Mammary epithelial cell (primary cell): ENCODE measurements around the gene CTNNBIP1.

Experiments
- EZH2 ChIP-seq: IDR thresholded peaks from 2 replicates; pipeline ENCODE4 v1.6.1; 2012; ENCODE audit warnings: low read length, inconsistent platforms, borderline replicate concordance
- TF ChIP-seq, protein P1 (sequence below), 2 donors: IDR thresholded peaks in 1 of 2; conservative IDR thresholded peaks in 1 of 2; 2 replicates each; pipeline ENCODE4 v1.5.1; 2011 to 2012; ENCODE audit warnings: inconsistent platforms in 2 of 2, low read length in 2 of 2, mild to moderate bottlenecking in 2 of 2, control low read depth in 1 of 2, low read depth in 1 of 2; ENCODE audit not compliant: insufficient read depth in 1 of 2; ENCODE audit errors: extremely low read depth in 1 of 2

DNA sequence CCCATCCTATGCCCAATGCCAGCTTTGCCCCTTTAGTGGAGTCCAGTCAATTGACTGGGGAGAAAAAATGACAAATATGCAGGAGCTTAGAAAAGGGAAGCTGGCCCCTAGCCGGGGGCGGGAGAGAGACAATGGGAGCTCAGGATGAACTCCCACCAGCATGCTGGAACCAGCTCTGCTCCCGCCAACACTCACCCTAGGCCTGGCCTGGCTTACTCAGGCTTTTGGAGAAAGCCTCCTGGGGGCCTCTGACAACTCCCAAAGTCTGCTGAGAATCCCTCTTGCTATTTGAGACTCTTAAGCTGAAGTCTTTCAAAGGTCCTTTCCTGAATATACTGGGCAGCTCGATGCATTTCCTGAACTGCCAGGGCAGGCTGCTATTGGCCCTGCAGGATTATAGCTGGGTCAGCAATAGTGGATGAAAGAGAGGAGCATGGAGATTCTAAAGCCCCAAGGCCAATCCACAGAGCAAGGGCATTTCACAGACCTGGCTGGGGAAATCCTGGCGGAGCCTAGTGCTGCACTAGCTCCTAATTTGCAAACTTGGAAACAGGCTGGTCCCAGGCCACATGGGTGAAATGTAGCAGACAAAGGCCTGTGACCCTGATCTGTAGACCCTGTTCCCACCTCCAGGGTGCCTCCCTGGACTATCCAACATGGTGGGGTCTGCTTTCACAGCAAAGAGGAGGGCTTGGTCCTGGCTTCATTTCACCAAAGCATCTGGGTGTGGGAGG, 50.6 kb downstream of the CTNNBIP1 start:
- TF ChIP-seq, protein P1, sequence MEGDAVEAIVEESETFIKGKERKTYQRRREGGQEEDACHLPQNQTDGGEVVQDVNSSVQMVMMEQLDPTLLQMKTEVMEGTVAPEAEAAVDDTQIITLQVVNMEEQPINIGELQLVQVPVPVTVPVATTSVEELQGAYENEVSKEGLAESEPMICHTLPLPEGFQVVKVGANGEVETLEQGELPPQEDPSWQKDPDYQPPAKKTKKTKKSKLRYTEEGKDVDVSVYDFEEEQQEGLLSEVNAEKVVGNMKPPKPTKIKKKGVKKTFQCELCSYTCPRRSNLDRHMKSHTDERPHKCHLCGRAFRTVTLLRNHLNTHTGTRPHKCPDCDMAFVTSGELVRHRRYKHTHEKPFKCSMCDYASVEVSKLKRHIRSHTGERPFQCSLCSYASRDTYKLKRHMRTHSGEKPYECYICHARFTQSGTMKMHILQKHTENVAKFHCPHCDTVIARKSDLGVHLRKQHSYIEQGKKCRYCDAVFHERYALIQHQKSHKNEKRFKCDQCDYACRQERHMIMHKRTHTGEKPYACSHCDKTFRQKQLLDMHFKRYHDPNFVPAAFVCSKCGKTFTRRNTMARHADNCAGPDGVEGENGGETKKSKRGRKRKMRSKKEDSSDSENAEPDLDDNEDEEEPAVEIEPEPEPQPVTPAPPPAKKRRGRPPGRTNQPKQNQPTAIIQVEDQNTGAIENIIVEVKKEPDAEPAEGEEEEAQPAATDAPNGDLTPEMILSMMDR (conservative IDR thresholded peaks at IDR 0.05 in 1 of 2, IDR thresholded peaks at IDR 0.05 in 1 of 2; ENCODE audit: extremely low read depth in 1 of 2, insufficient read depth in 1 of 2, low read depth in 1 of 2, low read length in 2 of 2), result no peak
- TF ChIP-seq EZH2, result no peak
